ENCODE data around the gene OR2Y1.
"Not testable (repeated sequence)": the region's sequence is repeated elsewhere in the genome, so short reads cannot be mapped to it uniquely, and the experiment has no call there.

The OR2Y1 gene

DNA sequence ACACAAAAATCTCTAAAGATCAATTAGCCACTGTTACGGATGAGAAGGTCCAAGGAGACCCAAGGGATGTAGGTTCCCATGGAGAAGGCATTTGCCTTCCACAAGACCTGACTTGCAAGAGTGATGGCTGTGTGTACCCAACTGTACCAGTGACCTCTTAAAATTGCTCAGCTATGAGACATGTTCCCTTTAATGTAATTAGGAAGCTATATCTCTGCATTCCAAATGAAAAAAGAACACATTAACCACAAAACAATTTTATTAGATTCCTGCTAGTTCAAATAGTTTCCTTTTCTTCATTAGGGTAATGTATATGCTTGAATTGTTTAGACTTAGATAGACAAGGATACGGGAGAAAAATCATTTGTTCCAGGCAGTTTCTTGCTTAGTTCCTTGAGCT is 3.3 kb downstream of the OR2Y1 start:
- no peak for DNase-seq

DNA sequence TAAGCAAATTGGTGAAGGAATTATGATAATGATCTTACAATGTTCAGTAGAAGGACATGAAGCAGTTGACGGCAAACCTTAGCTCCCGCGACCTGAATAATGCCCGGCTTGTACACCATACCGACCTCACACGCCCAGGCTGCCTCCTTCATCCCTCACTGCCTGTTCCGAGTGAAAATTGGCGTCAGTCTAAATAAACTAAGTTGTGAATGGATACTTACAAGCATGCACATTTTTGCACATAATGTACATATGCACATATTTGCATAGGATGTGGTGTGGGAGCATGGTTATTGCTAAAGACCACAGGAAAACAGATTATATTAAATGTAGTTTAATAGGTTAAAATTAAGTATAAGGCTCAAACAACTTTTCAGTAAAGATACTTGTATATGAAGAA is 14.9 kb downstream of the OR2Y1 start:
- DNase-seq = no peak

DNA sequence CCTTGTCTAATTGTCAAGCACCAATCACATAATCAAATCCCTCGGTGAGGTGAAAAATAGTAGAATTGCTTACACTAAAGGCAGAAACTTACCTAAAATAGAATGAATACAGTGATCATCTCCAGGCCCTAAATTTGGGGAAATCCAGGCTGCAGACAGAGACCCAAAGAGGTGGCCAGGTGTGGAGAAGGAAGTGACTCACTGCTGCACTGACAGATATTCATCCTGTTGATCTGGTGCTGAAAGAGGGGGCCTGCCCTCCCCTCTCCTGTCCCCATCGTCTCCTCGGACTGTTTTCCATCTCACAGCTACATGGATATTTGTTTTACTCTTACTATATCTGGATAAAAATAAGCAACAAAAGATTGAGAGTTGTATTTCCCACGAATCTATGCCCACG is 15.9 kb downstream of the OR2Y1 start:
- DNase-seq = no peak

- no peak for DNase-seq
Observed at GRCh38 chr5:180720486-180720885, 19.4 kb downstream of the OR2Y1 start.

DNA sequence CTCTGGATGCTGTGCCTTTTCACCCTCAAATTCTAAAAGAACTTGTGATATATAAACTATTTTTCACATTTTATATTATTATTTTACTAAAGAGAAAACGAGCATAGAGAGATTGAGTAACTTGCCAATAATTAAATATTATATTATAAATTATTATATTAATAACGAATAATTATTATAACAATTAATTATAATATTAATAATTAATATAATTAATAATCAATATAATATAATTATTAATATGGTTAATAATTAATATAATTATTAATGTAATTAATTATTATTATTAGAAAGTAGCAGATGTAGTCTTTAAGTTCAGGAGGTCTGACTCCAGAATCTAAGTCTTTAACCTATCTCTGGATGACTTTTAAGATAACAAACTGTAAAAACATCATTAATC is 20.1 kb downstream of the OR2Y1 start:
- no peak for DNase-seq

- peak; percentile 24 to 43 for DNase-seq
Observed at GRCh38 chr5:180718810-180719453, 20.9 kb downstream of the OR2Y1 start.

- no peak for DNase-seq
Observed at GRCh38 chr5:180717989-180718388, 21.9 kb downstream of the OR2Y1 start.

GRCh38 chr5:180704362-180704761 is 35.5 kb downstream of the OR2Y1 start:
- DNase-seq = no peak

DNA sequence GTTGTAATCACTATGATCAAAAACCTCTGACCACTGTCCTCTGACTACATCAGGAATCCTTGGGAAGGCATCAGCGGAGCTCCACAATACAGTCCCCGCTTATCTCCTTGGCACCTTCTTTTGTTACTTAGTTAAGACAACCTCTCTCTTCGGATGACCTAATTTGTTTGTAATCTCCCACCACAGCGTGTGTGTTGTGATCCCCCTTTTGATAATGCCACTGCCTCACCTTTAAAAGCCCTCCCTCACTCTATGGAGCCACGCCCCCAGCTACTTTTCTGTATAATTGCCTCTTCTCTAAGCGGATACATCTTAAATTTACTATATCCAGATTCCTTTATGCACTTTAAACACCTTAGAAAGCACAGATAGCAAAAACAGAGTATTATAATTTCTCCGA is 35.9 kb downstream of the OR2Y1 start:
- no peak for DNase-seq

DNA sequence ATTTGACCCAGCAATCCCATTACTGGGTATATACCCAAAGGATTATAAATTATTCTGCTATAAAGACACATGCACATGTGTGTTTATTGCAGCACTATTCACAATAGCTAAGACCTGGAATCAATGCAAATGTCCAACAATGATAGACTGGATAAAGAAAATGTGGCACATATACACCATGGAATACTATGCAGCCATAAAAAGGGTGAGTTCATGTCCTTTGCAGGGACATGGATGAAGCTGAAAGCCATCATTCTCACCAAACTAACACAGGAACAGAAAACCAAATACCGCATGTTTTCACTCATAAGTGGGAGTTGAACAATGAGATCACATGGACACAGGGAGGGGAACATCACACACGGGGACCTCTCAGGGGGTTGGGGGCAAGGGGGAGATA is 36.5 kb downstream of the OR2Y1 start:
- not testable (repeated sequence) for DNase-seq

DNA sequence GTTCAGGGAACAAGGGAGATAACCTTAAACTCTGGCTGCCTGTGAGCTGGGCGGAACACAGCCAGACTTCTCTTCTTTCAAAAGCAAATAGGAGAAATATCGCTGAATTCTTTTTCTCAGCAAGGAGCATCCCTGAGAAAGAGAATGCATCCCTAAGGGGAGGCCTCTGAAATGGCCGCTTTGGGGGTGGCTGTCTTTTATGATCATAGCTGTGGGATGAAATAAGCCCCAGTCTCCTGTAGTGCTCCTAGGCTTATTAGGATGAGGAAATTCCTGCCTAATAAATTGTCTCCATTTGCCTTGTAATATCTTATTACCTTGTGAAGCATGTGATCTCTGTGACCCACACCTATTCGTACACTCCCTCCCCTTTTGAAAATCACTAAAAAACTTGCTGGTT is 39.4 kb downstream of the OR2Y1 start:
- DNase-seq = not testable (repeated sequence)

- no peak for DNase-seq
Observed at GRCh38 chr5:180699042-180699441, 40.8 kb downstream of the OR2Y1 start.

DNA sequence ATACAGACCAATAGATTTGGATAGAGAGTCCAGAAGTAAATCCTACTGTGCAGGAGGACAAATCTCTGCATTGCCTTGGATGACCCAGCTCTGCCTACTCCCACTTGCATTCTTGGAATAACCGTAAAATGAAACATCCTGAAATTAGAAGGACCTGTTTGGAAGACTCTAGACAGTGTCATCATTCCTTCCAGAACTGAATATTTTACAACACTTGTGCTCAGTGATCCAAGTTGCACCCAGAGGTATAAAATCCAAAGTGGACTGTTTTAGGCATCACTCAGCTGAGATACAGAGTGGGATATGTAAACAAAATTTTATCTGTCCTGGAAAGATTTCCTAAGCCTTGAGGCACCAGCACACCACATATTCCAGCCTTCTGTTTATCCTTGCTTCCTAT is 43.7 kb downstream of the OR2Y1 start:
- DNase-seq = no peak

DNA sequence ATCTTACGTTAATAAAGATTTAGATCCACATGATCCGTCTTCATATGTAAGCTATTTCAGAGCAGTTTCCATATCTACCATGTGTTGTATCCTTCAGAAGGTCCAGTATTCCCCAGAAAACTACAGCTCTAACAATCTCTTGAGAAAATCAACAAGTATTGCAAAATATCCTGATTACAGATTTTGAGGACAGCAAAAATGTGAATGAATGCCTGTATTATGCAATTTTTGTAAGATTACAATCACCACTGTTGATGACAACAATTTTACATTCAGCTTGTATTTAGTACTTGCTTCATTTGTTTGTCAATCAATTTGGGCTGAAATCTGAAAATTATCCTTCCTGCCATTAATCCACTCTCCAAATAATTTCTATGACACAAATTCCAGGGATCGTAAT is 47.4 kb downstream of the OR2Y1 start:
- no peak for DNase-seq

GRCh38 chr5:180691046-180691445 is 48.8 kb downstream of the OR2Y1 start:
- no peak for DNase-seq

DNA sequence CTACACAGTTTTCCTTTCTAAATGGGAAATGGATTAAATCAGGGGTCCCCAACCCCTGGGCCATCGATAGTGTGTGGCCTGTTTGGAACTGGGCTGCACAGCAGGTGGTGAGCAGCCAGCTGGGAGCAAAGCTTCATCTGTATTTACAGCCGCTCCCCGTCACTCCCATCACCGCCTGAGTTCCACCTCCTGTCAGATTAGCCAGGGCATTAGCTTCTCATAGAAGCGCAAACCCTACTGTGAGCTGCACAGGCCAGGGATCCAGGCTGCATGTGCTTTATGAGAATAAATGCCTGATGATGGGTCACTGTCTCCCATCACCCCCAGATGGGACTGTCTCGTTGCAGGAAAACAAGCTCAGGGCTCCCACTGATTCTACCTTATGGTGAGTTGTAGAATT is 49.3 kb downstream of the OR2Y1 start:
- DNase-seq = no peak

- DNase-seq = no peak
Observed at GRCh38 chr5:180689775-180690174, 50.1 kb downstream of the OR2Y1 start.
